Measurements from ENCODE around the gene RPL29.

Gene RPL29

DNA sequence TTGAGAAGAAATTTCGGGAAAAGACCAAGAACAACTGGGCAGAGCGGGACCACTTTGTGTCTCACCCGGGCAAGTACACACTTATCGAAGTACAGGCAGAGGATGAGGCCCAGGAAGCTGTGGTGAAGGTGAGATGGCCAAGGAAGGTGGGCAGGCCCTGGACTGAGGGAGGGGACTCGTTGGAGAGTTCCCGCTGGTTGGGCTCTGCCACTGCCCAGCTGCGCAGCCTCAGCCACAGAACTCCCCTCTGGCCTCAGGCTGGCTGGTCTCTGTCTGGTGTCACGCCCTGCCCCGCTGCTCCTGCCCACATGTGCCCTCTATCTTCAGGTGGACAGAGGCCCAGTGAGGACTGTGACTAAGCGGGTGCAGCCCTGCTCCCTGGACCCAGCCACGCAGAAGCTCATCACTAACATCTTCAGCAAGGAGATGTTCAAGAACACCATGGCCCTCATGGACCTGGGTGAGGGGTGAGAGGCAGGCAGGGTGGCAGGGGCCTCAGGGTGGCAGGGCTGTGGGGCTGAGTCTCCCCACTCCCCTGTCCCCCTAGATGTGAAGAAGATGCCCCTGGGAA is 51.2 kb downstream of the RPL29 start:
- DNase-seq: no peak
